ENCODE measurements around the gene RIPOR3.

The RIPOR3 gene

DNA sequence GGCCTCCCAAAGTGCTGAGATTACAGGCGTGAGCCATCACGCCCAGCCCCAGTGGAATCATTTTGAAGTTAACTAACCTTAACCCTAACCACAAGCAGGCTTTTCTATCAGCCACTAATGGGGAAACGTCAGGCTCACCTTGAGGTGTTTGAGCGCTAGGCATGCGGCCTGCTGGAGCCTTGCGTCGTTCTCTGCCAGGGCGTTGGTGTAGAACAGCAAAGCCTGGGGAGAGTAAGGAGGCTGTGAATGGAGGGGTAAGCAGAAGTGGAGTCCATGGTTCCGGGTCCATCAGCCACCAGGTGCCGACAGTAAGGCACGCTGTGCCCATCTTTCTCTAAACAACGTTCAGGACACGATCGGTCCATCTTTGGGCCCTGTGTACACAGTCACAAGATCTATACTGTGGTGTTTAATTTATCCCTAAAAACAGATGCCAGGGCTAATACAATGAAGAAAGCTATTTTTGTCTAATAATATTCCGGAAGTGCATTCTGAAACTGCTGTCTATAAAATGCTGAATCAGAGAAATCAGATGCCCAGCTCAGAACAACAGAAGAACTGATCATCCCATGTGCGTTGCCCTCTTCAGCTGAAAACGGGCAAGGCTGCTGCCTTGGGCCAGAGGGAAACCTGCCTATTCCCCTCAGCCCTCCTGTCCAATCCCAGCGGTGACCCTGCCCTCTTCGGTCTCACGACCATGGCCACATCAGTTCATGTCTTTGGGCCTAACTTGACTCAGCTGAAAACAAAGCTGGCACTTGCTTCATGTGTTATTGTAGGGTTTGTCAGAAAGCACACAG, 101.6 kb downstream of the RIPOR3 start:
- DNase-seq (ENCODE audit: low spot score), result no peak

DNA sequence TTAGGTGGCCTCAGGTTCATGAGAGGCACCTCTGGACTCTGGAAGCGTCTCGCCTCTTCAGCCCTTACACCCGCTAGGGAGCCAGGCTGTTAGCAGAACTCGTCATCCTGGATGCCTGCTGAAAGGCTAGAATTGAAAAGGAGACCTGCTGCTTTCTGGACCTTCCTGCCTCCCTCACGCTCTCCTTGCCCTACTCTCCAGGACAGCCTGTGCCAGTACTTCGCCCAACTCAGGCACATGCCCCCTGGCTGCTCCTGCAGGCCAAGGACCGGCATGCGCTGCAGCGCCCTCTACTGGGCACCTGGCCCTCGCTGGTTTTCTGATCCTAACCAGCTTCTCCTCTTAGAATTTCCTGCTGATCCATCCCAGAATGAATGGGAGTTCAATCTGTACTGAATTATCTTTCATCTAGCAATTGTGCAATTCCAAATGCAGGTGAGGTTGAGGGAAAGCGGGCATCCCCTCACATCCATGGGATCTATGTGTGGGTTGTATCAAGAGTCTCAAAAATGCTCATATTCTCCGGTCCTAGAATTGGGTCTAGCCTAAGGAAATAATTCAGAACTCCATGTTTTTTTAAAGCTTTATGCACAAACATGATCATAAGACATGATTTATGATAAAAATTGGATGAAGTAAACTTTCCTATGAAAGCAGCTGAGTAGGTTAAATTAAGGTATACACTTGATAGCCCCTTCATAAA, 103.2 kb downstream of the RIPOR3 start:
- no peak for DNase-seq (ENCODE audit: low spot score)

DNA sequence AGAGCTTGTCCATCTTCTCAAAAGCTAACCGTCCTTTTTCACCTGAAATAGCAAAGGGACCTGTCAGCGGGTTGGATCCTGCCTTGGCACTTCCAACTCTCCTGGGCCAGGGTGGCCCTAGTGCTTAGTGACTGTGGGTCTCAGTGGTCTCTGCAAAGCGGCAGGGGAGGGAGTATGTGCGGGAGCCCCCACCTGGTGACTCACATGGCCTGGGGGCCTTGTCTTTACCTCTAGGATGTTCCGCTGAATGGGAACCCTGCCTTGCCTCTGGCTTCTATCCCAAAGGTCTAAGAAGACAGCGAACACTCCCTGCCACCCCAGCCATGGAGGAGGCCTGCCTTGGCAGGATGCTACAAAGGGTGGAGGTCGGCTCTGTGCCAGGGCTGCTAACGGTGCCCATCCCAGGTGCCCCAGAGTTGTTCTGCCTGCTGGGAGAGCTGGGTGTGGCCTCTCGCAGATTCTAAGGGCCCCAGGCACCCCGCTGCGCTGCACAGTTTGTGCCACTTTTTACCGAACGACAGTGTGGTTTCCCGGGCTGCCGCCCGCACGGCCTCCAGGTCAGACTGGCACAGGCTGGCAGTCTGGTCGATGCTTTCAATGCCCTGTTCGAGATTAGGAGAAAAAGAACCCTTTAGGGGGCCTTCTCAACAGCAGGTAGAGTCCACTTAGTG, 103.9 kb downstream of the RIPOR3 start:
- no peak for DNase-seq (ENCODE audit: low spot score)

DNA sequence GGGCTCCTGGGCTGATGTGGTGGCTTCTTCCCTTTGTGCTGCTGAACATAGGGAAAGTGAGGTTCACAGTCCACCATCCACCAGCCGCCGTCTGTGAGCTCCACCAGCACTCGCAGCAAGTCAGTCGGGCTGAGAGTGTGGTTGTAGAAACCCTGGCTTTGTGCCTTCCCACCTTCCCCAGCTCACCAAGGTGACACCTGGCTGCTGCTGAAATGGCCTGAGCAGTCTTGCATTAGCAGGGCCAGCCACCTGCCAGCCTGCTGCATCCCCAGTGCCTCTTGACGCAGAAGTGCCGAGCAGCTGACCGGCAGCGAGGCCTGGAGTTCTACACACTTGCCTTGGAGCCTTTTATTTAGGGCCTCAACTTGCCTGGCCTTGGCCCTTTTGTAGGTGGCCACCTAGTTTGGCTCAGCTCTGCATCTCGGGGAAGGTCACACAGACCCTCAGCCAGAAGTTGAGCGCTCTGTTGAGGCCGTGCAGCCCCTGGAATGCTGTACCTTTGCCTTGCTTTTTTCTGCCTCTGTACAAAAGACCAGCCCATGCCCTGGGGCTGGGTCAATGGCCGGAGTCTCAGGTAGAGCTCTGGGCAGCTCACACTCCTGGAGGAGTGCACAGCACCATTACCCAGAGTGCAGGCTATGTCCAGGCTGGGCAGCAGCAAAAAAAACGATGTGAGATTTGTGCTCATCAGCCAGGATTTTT, 104.7 kb downstream of the RIPOR3 start:
- DNase-seq (ENCODE audit: low spot score), result no peak

DNA sequence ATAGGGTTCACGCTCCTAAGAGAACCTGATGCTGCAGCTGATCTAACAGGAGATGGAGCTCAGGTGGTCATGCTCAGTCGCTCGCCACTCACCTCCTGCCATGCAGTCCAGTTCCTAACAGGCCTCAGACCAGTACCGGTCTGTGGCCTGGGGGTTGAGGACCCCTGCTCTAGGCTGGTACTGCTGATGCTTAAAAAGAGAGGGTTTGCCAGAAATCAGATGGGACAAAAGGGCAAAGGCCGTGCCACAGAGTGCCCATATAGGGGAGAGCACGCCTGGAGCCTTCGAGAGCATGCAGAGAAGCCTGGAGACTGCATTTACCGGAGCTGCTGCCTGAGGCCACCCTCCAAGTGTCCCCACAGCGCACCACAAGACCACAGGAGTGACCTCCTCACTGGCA, 105.7 kb downstream of the RIPOR3 start:
- no peak for DNase-seq (ENCODE audit: low spot score)

DNA sequence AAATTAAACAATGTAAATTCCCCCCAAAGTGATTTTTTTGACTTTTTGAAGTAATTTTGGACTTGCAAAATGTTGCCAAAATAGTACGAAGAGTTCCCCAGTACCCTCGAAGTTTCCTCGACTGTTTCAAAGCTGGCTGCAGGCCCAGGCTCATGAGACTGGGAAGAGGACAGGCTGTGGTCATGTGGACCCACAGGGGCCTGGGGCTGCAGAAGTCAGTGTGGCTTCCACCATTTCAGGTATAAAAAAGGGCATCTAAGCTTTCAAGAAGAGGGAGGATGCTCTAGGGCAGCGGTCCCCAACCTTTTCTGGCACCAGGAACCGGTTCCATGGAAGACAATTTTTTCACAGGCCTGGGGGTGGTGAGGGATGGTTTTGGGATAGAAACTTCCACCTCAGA, 106.1 kb downstream of the RIPOR3 start:
- no peak for DNase-seq (ENCODE audit: low spot score)

DNA sequence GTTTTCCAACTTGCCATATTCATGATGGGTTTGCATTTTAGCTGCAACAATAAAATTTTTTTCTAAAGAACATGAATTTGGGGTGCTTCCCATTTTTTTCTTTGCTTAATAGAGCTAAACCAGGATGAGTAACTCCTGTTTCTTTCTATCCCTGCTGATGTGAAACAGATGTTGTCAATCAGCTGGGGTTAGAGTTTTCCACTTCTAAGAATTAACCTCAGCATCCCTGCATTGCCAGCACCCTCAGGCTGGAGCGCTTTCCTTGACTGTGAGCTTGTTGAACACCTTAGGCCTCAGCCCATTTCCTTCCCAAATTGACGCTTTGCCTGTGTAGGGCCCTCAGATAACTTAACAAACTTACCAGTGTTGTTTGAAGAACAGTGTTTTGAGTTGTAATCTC, 106.7 kb downstream of the RIPOR3 start:
- no peak for DNase-seq (ENCODE audit: low spot score)

DNA sequence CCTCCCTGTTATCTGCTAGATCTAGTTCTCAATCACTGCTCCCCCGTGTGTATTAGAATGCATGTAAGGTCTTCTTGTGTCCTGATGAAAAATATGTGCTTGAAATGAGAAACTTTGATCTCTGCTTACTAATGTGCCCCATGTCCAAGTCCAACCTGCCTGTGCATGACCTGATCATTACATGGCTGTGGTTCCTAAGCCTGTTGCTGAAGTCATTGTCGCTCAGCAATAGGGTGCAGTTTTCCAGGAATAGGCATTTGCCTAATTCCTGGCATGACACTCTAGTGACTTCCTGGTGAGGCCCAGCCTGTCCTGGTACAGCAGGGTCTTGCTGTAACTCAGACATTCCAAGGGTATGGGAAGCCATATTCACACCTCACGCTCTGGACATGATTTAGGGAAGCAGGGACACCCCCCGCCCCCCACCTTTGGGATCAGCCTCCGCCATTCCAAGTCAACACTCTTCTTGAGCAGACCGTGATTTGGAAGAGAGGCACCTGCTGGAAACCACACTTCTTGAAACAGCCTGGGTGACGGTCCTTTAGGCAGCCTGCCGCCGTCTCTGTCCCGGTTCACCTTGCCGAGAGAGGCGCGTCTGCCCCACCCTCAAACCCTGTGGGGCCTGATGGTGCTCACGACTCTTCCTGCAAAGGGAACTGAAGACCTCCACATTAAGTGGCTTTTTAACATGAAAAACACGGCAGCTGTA, 107.7 kb downstream of the RIPOR3 start:
- DNase-seq (ENCODE audit: low spot score), result no peak

DNA sequence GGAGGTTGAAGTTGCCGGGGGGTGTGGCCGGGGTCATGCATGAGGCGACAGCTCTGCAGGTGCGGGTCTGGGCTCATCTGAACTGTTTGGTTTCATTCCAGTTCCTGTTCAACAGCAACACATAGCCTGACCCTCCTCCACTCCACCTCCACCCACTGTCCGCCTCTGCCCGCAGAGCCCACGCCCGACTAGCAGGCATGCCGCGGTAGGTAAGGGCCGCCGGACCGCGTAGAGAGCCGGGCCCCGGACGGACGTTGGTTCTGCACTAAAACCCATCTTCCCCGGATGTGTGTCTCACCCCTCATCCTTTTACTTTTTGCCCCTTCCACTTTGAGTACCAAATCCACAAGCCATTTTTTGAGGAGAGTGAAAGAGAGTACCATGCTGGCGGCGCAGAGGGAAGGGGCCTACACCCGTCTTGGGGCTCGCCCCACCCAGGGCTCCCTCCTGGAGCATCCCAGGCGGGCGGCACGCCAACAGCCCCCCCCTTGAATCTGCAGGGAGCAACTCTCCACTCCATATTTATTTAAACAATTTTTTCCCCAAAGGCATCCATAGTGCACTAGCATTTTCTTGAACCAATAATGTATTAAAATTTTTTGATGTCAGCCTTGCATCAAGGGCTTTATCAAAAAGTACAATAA, 108.6 kb downstream of the RIPOR3 start:
- DNase-seq (ENCODE audit: low spot score), result no peak

DNA sequence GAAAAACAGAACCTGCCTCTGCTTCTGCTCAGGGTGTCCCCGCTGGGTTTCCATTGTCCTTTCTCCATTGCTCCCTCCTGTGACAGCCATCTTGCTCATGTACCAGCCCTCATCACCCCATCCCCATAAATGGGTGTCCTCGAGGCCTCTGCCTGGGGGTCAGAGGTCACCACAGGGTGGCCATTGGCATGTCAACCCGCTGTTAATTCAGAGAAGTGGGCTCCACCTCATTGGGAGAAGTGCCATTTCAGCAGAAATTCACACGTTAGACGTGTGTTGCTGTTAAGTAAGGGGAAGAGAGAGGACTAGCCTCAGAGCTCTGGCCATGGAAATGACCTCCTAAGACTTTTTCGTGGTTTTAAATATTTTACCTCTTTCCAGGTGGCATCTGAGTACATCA, 109.2 kb downstream of the RIPOR3 start:
- DNase-seq (ENCODE audit: low spot score), result no peak

DNA sequence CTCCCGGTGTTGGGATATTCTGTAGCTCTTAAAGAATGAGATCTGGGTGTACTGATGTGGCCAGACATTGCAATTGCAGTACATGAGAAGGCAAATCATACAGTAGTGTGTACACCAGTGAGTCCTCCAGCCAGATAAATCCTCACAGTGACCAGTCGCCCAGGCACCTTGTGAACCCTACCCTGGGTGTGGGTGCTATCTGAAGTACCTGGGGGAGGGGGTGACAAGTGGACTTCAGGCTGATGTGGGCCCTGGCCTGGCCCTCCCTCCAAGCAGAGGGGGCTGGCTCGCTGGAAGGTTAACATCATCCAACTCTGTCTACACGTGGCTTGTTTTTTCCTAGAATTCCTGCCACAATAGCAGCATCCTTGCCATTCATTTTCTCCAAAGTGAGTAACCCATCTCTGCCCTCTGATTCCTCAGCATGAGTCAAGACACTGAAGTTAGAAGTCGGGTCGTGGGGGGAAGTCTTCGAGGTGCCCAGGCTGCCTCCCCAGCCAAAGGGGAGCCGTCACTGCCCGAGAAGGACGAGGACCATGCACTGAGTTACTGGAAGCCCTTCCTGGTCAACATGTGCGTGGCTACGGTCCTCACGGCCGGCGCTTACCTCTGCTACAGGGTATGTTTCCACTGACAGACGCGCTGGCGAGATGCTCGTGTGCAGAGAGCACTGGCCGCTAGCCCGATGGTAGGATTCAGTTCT, 110.3 kb downstream of the RIPOR3 start:
- no peak for DNase-seq (ENCODE audit: low spot score)

DNA sequence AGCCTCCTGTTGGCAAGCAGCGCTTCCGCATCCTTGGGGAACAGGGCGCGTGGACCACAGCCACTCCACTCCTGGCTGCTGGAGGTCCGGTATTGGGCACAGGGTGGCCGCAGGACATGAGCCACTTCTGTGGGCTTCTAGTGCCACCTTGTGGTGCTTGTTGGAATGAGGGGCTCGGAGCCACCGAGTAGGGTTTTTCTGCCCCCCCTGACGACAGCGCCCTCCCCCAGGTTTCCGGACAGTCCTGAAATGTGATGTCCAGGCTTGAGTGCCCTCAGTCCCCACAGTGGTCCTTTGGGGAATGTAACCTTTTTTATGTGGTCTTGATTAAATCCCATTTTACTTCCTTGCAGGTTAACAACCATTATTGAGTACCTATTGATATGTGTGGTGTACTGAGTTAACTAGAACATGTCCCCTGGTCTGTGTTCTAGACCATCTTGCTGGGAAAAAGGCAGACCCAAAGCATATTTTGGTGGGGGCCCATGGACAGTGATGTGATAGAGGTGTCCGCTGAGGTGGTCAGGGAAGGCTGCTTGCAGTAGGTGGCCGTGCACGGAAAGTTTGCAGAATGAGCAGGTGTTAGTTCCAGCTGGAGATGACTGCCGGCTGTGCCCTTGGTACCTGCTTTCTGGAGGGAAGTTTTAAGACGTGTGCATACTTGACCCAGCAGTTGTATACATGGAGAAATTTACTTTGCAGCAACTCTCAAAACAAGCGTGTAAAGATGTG, 111.2 kb downstream of the RIPOR3 start:
- peak; percentile 35 for DNase-seq (ENCODE audit: low spot score)

DNA sequence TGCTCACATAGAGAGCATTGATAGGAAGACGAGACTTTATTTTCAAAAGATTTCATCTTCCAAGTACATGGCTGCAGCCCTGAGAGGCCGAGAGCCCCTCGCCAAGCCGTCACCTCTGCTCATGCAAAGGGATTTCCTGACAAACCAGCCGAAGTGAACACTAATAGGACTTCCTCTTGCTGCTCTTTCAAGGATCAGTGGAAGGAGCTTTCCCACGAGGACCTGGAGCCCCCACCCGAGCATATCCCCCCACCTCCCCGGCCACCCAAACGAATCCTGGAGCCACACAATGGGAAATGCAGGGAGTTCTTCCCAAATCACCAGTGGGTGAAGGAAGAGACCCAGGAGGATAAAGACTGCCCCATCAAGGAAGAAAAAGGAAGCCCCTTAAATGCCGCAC, 111.8 kb downstream of the RIPOR3 start:
- DNase-seq (ENCODE audit: low spot score), result no peak

DNA sequence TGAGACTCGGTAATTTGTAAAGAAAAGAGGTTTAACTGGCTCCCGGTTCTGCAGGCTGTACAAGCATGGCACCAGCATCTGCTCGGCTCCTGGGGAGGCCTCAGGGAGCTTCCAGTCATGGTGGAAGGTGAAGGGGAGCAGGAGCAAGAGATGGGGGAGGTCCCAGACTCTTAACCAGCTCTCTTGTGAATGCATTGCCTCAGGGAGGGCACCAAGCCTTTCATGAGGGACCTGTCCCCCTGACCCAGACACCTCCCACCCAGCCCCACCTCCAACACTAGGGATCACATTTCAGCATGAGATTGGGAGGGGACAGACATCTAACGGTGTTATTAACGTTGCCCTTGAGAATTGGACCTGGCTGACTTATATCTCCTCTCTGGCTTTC, 112.6 kb downstream of the RIPOR3 start:
- no peak for DNase-seq (ENCODE audit: low spot score)

DNA sequence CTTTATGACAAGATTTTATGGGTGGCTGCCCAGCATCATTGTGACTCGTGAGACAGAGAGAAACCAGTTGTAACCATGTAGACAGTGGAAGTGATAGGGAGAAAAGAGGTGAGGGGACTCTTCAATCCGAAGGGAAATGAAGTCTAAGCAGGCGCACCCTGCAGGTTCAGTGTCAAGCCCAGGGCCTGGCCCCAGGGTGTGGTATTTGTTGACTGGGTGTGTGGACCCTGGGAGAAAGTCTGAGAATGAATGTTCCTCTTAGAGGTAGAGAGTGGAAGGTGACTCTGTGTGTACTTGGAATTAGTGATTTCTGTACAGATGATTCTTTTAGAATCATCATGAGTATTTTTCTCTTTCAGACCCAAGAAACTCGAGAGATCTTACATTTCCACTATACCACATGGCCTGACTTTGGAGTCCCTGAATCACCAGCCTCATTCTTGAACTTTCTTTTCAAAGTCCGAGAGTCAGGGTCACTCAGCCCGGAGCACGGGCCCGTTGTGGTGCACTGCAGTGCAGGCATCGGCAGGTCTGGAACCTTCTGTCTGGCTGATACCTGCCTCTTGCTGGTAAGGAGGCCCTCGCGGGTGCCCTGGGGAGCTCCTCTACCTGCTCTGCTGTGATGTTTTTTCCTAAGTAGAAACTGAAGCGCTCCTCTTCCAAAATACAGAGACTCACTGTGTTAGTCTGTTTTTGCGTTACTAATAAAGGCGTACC, 113.1 kb downstream of the RIPOR3 start:
- no peak for DNase-seq (ENCODE audit: low spot score)

DNA sequence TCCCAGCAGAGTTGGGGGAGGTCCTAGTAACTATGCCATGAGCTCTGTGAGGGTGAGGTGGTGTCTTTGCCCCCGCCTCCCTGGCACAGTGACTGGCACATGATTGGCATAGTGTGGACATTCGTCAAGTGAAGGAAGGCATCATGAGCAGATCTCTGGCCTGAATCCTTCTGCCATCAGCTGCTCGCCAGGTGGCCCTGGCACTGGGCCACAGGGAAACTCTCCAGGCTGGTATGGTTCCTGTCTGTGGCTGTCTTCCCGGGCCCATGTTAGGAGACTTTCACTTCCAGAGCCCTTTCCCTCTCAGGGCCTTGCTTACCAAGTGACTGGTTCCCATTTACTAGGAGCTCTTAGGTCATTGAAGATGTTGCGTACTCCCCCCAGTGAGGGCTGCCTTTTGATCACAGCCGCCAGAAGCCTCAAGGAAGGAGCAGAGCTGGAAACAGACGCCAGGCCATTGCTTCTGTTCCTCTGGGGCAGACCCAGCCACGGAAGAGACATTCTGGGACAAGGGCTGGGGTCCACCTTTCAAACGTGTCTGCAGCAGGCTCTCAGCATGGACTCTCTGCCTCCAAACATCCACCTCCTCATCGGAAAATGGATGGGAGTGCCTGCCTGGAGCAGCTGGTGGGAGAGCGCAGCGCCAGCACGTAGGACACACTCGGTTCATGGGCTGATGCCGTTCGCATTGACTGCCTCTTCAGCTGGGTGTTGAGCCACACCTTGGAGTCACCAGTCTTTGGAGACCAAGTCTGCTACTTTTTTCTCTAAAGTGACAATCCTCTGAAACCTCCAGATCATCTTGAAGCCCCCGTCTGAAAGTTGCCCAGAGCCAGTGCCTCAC, 113.9 kb downstream of the RIPOR3 start:
- no peak for DNase-seq (ENCODE audit: low spot score)

DNA sequence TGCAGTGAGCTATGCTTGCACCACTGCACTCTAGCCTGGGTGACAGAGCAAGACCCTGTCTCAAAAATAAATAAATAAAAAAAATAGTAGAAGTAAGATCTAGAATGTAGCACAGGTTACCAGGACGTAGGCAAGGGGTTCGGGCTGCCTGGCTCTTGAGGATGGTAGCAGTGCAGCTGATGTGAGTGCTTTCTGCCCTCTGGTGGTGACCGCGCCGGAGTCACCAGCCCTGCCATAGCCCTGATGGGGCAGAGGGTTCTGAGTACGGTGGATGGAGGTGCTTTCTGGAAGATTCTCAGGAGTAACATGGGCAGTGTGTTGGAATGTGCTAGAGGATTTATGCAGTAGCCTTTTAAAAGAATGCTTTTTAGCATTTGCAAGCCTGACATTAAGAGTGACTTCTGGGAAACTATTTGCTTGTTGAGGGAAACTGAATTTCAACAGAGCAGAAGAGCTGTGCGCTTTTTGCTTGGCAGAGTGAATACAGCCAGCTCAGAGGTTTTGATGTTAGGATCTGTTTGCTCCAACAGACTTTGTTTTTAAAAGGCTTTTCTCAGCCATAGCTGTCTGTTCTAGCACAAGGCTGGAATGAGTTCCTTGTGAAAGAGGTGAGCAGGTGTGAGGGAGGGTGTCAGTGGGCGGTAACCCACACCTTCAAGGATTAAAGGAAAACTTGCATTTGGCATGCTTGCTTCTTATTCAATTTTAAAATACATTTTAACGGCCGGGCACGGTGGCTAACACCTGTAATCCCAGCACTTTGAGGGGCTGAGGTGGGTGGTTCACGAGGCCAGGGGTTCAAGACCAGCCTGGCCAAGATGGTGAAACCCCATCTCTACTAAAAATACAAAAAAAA, 115.2 kb downstream of the RIPOR3 start:
- DNase-seq (ENCODE audit: low spot score), result peak; percentile 55
